ENCODE results near the gene SDC3. TPM values are rescaled to one million over a fixed set of nuclear protein-coding genes. Genes with fewer than 3 reads are reported as not detected.
A peak's percentile ranks its signal among the peaks of the same experiment; 100 is the strongest.
"Not testable (repeated sequence)": the region's sequence is repeated elsewhere in the genome, so short reads cannot be mapped to it uniquely, and the experiment has no call there.

SDC3 gene
- polyA plus RNA-seq, 5 donors: 31.6 to 44.1 (median 33.7) TPM

DNA sequence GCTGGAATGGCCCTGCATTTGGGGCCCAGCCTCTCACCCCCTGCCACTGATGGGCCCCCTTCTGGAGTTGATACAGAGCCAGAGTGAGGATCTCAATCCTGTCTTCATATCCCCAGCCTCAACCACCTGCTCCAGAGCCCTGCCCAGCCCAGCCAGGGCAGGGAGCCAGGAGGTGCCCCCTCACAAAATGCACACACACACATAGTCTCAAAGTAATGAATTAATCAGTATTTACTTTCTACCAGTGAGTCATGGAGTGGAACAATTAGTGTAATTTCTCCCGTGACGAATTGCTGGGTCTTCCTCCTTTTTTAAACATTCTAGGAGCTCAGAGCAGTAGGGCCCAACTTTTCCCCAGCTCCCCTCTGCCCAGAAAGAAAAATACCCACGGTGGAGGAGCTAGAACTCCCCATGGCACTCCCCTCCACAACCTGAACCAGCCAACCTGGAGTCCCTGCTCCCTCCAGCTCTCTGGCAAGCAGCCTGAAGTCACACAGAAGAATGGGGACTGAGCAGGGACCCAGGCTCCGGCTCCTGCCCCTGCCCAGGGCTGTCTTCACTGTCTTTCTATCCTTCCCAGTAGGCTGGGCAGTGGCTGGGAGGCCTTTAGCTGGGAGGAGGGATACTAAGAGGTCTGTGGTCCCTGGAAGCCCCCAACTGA, 29.3 kb downstream of the SDC3 start:
- no peak for DNase-seq

DNA sequence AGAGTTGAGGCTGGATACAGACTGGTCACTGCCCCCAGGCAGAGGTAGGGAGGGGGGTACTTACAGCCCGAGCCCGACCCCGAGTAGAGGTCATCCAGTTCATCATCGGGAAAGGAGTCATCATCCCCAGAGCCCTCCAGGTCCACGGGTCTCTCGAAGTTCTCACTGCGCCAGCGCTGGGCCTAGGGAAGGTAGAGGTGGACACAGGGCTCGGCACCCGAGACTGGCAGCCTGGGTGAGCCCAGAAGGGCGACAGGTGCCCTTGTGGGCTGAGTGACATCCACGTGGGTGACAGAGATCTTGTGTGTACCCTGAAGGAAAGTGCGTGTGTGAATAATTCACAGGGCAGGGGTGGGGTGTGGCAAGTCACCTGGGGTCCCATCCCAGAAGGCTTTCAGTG, 30.0 kb downstream of the SDC3 start:
- DNase-seq: no peak

DNA sequence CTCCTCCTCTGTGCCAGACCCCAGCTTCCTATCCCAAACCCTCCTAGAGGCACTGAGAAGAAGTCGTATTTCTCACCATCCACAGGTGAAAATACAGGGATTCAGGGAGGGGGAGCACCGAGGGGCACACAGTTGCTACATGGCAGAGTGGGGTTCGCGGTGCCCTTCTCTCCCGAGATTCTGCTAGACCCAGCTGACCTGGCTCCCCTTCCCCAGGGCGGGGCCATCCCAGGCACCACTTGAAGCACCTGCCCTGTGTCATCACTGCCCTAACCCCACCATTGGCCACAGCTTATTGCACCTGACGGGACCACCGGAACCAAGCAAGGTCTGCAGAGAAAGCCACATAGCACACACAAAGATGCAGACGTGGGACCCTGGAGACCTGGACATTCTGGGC, 30.5 kb downstream of the SDC3 start:
- no peak for DNase-seq

DNA sequence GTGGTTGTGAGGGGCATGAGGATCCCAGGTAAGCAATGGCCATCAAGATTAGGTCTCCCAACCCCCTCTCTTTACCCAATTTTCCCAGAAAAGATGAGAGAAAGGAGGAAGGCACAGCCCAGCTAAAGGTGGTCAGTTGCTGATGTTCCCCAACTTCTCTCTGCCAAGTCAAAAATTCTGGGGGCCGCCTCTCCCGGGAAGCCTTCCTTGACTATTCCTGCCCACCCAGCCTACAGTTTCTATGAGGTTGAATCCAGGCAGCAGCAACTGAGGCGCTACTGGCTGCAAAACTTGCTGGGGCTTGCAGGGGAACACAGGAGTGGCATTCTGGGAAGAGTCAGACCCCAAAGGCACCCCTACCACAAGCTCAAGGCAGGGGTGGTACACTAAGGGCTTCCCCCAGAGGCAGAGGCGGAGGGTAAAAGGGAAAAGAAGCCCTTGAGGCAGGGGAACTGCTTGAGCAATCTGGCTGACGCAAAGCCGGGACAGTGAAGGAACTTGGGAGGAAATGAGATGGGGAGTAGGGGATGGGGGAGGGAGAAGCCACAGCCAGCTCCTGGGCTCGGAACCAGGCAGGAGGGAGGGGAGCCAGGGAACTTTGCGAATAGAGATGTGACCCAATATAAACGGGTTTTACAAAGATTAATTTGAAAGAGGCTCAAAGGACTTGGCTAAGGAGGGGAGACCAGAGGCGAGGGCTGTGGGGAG, 31.2 kb downstream of the SDC3 start:
- DNase-seq: peak; percentile 64 to 76

DNA sequence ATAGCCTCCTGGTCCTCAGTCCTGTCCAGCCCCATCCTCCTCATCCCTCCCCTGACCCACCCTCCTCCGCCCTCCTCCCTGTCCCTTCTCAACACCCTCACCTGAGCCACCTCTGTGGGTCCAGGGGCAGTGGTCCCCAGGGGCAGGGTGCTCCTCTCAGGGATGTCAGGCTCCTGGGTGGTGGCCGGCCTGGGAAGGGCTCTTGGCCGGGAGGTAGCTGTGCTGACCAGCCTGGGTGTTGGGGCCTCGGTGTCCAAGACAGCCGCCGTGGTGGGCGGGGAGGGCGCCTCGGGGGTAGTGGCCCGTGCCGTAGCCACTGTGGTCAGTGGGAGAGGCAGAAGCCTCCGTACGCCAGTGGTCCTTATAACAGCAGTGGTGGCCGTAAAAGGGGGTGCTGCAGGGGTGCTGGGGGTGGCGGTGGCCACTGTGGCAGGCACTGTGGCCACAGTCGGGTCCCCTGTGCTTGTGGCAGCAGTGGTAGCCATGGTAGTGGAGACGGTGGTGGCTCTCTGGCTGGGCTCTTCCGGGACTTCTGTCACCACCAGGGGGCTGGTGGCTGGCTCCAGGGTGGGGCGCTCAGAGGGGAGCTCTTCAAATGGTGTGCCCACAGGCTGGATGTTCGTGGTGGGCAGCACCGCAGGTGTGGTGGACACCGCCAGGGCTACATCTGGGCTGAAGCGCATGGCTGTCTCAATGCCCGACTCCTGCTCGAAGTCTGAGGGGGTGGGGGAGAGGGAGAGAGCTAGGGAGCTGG, 31.9 kb downstream of the SDC3 start:
- no peak for DNase-seq

DNA sequence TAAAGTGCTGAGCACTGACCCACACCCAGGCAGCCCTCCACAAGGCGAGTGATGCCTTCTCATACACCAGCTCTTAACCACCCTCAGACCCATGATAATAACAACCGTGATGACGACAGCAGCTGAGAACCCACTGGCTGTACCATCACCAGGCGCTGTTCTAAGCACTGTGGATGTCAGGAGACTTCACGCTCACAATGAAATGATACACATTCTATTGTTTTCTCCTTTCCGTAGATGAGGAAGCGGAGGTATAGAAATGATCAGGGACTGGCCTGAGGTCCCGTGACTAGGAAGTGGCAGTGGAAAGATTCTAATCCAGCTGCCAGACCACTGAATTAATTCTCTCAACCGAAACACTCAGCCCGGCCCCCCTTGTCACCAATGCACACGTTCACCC, 32.6 kb downstream of the SDC3 start:
- no peak for DNase-seq

DNA sequence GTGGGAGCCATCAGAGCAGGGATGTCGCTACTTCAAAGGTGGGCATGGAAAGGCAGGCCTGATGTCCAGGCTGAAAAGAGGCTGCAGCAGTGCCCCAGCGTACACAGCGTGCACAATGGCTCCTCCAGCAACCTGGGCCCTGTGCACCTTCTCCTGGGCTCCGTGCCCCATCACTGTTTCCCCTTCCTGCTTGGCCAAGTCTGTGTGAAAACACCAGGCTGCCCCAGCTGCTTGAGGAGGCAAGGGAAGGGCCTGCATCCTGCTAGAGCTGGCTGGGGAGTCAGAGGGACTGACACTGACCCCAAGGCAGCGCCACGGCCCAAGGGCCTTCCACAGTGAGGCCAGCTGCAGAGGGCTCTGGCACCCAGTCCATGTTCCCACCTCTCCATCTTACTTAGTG, 33.4 kb downstream of the SDC3 start:
- DNase-seq: no peak

DNA sequence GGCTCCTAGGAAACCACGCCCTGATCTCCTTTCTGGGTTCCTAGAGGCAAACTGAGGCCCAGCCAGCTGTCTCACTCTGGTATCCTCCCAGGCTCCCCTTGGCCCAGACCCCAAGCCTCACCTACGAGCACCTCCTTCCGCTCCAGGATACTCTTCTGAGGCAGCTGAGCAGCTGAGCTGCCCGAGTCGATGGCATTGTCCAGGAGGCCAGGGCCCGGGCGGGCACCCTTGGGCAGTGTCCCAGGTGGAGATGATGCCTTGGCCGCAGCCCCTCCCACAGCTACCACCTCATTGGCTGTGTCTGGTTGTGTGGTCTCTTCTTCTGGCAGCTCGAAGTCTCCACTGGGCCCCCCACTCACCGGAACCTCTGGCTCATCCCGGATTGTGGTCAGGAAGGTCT, 34.4 kb downstream of the SDC3 start:
- DNase-seq: no peak

DNA sequence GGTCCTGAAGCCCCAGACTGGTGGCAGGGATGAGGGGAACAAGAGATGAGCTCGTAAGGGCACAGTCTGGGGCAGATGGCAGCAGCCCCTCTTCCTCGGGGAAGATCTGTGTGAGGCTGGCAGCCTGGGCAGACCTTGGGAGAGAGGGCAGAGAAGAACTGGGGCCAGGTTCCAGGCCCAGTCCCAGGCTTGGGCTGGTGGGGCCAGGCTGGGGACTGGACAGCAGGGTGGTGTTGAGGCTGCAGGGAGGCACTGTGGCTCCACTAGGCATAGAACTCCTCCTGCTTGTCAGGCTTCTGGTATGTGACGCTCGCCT, 35.7 kb downstream of the SDC3 start:
- no peak for DNase-seq

DNA sequence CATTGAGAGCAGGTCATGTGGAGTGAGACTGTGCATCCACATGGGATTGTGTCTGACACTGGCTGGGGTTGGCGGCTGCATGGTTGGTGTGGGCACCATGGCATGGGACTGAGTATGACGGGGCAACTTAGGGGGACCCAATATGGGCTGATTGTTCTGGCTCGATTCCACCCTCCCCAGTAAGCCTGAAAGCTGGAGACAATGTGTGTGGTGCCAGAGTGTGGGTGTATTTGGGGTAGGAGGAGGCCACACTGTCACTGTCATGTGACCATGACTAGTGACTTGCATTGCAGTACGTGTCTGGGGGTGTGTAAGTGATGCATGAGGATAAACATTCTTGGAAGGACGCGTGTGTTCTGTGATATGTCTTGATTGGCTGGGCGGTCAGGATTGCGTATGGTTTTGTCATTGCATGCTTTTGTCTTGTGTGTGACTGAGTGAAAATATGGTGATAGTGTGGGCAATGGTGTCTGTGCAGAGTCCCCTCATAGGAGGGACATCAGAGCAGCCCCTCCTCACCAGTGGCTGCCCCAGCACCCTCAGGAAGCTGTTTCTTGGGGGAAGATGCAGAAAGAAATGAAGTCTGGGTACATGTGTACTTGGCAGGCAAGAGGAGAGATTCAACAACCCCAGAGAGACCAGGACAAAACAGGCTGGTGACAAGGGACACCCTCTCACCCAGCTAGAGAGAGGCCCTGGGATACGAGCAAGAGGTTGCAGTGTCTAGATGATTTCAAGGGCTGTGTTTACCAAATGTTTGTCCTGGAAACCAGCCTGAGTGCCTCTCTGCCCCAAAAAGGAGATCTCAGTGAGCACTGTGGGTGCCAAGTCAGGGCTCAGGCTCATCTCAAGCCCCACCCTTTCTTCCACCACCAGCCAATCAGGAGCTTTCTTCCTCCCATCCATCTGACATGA, 36.3 kb downstream of the SDC3 start:
- no peak for DNase-seq

DNA sequence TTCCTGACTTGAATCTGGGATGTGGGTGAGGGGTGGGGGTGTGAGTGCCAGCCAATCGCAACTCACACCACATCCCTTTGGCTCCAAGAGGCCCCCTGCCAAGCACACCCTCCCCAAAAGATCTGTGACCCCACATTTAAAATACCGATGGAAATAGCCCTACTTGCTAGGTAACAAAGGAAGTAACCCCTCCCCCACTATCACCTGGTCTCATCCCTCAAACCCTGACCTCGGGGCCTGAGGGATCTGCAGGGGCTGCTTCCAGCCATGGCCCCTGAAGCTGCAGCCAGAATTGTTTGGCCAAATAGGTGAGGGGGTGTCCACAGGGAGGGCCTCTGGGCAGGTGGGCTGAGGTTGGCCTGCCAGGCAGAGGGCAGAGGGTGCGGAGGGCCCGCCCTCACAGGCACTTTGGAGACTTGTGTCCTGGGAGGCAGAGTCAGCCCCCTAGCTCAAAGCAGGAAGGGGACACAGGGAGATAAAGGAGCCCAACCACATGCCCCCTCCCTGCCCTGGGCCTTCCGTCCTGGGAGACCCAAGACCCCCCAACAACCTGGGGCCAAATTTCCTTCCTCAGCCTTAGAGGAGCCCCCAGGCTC, 37.2 kb downstream of the SDC3 start:
- no peak for DNase-seq

DNA sequence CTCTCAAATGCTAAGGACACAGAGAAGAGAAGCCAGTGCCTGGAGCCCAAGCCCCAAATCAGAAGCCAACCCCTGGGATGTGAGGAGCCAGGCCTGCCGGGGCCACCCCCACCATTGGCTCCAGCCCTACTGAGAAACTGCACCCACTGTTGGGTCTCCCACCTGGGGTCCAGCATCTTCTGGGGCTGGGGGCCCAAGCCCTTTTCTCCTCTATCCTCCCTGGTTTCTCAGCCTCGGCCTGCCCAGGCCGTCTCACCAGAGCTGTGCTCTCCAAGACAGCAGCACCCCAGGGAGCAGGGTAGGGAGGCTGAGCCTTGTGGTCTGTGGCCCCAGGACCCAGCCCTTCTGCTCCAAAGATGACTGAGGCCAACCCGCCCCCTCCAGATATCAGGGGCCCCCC, 37.9 kb downstream of the SDC3 start:
- no peak for DNase-seq

DNA sequence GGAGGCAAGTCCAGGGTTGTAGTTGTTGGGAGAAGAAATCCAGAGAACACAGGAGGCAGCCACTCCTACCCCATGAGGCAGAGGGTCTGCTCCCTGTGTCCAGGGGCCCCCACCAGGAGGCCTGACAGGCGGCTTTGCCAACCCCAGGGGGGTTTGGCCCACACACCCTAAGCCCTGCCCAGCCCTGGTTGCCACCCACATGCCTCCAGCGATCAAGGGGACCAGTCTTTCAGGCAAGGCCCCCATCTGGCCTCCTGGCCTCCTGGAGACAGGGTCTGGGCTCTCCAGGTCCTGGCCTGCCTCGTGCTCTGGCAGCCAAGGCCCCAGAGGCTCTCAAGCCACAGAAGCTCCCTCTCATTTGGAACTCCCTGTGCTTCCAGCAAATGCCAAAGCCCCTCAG, 38.5 kb downstream of the SDC3 start:
- DNase-seq: no peak

DNA sequence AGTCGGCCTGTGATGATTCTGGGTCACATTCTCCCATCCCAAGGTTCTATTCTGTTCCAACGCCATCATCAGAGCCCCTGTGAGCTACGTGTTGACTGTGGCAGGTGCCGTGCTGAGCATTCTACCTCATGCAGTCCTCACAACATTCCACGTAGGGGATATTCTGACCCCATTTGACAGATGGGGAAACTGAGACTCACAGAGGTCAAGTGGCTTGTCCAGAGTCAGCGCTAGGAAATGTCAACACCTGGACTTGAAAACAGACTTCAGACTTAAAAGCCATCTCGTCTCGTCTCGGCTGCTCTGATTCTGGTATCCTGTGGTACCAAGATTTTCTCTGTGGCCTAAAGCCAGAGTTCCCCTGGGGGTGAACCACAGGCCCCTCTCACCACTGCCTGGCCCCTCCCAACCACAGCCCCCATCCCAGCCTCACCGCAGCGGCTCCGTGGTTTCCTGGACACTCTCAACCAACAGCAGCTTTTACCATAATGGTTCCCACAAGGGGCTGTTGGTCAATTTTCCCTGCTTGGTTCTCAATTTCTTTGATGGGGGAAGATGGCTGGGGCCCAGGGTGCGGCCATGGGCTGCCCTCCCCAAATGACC, 39.6 kb downstream of the SDC3 start:
- no peak for DNase-seq

DNA sequence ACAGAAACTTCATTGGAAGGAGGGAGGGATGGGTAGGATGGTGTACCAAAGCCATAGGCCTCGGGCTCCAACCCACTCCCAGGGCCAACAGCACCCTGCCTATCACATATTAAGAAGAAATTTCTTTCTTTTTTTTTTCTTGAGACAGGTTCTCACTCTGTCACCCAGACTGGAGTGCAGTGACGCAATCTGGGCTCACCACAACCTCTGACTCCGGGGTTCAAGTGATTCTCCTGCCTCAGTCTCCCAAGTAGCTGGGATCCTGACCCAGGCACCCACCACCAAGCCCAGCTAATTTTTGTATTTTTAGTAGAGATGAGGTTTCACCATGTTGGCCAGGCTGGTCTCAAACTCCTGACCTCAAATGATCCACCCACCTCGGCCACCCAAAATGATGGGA, 40.5 kb downstream of the SDC3 start:
- not testable (repeated sequence) for DNase-seq

DNA sequence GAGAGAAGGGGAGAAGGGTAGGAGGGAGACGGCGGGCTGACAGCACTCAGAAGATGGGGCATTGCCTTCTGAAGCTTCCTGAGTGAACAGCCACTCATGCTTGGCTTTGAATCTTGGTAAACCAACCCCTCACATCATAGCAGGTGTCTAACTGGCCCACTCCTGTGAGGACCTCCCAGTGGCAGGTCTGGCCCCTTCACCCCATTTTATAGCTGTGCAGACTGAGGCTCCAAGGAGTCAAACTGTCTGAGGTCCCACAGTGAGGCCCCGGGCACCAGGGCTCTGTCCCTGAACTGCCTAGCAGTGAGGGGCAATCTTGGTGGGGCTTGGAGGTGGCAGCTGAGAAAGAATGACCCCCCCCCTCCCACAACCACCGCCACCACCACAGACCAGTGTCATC, 41.0 kb downstream of the SDC3 start:
- DNase-seq: no peak

DNA sequence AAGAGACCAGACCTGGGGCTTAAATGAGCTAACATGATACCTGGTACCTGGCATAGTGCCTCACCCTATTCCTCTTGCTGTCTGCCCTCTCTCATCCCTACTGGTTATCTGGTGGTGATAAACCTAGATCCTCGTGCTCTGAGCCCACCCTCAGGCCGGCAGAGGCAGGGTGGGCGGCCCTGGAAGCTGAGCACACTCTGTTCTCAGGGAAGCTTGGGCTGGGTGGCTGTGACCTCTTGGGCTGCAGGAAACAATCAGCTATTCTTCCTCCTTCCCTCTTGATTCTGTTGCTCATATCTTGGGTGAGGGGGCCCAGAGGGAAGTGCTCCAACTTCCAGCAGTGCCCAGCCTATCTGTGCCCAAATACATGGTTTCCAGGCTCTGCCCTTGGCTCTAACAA, 42.0 kb downstream of the SDC3 start:
- no peak for DNase-seq

DNA sequence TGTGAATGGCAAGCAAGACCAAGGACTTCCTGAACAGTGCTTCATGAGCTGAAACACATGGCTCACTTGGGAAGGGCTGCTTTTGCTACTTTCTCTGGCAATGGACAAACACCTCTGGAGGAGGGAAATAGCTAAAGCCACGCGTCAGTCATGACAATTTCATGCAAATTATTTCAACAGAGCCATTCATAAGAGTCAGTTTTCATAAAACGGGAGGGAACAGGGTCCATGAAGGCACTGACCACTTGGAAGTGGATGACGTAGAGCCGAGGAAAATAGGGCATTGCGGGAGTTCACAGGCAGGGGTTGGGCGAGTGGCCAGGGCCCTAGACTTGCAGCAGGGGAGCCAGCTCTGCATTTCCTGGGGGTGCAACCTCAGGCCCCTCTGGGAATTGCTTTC, 43.9 kb downstream of the SDC3 start:
- no peak for DNase-seq

DNA sequence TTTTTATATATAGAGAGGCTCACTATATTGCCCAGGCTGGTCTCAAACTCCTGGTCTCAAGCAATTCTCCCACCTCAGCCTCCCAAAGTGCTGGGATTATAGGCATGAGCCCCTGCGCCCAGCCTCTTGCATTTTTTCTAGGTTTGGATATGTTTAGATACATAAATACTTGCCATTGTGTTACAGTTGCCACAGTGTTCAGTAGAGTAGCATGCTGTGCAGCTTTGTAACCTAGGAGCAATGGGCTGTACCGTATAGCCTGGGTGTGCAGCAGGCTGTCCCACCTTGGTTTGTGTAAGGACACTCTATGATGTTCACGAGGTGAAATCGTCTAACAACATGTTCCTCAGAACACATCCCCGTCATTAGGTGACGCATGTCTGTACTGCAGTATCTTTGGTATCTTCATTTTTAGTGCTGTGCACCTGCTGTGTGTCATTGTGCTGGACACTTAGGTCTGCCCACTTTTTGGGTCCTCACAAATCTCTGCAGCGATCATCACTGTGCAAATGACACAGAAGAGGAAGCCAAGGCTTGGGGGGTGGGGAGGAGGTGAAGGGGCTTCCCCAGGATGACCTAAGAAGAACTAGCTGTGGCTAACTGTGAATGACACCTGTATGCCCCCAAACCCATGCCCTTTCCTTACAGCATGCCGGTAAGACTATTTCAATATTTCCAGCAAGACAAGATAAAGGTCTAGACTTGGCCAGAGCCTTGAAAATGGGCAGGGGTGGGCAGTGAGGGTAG, 44.5 kb downstream of the SDC3 start:
- no peak for DNase-seq

DNA sequence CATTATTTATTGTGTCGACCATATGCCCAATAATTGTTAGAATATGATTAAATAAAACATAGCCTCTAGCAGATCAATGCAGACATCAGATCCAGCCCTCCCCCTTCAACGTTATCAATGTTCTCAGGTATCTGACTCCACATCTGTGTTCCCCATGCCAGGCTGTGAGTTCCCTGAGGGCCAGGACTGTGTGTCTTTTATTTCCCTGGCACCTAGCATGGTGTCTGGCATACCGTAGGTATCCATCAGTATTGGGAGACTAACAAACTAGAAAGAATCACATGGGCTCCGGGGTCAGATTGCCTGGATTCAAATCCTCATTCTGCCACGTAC, 48.3 kb downstream of the SDC3 start:
- no peak for DNase-seq

DNA sequence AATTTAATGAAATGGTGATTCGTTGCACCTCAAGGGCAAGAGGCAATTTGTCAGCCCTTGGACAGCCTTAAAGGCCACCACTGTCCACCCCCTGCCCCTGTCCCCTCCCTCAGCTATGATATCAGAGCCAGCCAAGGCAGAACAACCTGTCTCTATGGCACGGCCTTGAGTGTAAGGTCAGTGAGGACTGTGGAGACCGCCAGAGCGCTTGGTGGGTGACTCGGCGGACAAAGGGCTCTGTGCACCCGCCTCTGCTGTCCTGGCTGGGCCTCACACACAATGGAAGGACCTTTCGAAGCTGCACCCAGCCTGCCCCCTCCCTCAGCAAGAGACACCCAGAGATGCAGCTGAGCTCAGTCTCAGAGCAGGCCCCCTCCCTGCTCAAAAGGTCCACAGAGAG, 50.6 kb downstream of the SDC3 start:
- no peak for DNase-seq
